Measurements from ENCODE around the gene SOCS2.

Gene SOCS2

DNA sequence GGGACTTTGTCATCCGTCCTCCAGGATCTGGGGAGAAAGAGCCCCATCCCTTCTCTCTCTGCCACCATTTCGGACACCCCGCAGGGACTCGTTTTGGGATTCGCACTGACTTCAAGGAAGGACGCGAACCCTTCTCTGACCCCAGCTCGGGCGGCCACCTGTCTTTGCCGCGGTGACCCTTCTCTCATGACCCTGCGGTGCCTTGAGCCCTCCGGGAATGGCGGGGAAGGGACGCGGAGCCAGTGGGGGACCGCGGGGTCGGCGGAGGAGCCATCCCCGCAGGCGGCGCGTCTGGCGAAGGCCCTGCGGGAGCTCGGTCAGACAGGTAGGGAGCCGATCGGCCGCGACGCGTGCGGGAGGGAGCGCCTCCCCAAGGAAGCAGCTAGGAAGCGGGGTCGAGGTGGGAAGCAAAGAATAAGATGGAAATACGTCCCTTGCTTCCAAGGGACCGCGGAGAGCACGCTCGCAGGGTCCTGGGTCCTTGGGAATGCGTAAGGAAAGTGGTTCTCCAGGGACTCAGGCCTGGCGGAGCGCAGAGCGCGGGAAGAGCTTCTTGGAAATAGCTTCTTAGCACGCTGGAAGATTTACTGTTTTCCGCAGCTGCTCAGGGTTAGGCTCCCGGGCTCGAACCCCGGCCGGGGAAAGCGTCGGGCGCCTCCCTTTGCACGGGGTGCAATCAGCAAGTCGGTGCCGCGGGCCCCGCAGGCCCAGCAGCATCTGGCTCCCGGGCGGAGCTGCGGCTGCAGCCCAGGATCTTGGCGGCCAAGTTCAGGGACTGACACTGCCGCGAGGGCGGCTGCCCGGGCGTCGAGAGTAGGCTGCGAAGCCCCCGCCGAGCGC lies 457 bp downstream of the SOCS2 start:
- in situ Hi-C loops (cut with HindIII; ENCODE audit: low sequenced_read_pairs), result no loop called here
- peak overlapping the region; percentile 64 for H3K4me3 ChIP-seq (ENCODE audit: low read depth, low read length)
- TF ChIP-seq, protein P1, sequence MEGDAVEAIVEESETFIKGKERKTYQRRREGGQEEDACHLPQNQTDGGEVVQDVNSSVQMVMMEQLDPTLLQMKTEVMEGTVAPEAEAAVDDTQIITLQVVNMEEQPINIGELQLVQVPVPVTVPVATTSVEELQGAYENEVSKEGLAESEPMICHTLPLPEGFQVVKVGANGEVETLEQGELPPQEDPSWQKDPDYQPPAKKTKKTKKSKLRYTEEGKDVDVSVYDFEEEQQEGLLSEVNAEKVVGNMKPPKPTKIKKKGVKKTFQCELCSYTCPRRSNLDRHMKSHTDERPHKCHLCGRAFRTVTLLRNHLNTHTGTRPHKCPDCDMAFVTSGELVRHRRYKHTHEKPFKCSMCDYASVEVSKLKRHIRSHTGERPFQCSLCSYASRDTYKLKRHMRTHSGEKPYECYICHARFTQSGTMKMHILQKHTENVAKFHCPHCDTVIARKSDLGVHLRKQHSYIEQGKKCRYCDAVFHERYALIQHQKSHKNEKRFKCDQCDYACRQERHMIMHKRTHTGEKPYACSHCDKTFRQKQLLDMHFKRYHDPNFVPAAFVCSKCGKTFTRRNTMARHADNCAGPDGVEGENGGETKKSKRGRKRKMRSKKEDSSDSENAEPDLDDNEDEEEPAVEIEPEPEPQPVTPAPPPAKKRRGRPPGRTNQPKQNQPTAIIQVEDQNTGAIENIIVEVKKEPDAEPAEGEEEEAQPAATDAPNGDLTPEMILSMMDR (IDR thresholded peaks at IDR 0.05; ENCODE audit: low read depth, low read length), result no peak
- DNase-seq (ENCODE audit: low read depth, low spot score), result peak; percentile 32

DNA sequence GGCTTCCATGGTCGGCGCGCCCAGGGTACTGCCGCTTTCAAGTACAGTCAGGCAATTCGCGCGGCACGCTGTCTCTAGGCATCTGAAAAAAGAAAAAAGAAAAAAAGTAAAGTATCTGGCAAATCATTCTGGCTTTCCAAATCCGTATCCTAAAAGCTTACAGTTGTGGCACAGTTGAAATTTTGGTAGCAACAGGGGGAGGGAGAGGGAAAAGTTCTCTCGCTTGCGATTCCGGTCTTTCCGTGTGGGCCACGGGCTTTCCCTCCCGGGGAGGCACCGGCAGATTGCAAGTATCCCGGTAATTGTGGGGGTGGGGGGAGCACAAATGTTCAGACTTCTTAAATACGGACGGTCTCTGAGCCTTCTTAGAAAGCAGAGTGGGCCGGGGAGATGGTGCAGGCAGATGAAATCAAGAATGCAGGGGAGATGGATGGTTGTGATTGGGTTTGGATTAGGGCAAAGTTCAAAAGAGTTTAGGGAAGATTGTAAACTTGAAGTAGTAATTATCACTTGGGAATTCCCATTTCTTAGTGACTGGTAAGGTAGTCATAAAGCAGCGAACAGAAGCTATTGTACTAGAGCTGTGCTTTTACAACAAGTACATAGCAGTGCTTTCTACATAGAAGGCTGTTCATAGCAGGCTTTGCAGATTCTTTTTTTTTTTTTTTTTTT lies 1.2 kb downstream of the SOCS2 start:
- TF ChIP-seq, protein P1 (IDR thresholded peaks at IDR 0.05; ENCODE audit: low read depth, low read length), result no peak
- peak; percentile 40 for DNase-seq (ENCODE audit: low read depth, low spot score)
- in situ Hi-C loops (cut with HindIII; ENCODE audit: low sequenced_read_pairs), result no loop called here
- H3K4me3 ChIP-seq (ENCODE audit: low read depth, low read length), result peak overlapping the region; percentile 64

GRCh38 chr12:93577222-93577621 lies 4.7 kb downstream of the SOCS2 start:
- TF ChIP-seq, protein P1 (IDR thresholded peaks at IDR 0.05; ENCODE audit: low read depth, low read length), result no peak
- in situ Hi-C loops (cut with HindIII; ENCODE audit: low sequenced_read_pairs), result no loop called here
- no peak for DNase-seq (ENCODE audit: low read depth, low spot score)
- H3K4me3 ChIP-seq (ENCODE audit: low read depth, low read length), result no peak overlapping the region

- in situ Hi-C loops (cut with HindIII; ENCODE audit: low sequenced_read_pairs), result no loop called here
- no peak for DNase-seq (ENCODE audit: low read depth, low spot score)
- H3K4me3 ChIP-seq (ENCODE audit: low read depth, low read length), result no peak overlapping the region
- TF ChIP-seq, protein P1 (IDR thresholded peaks at IDR 0.05; ENCODE audit: low read depth, low read length), result no peak
Measured at GRCh38 chr12:93578221-93578620, 5.7 kb downstream of the SOCS2 start.

GRCh38 chr12:93580682-93581081 lies 8.2 kb downstream of the SOCS2 start:
- TF ChIP-seq, protein P1 (IDR thresholded peaks at IDR 0.05; ENCODE audit: low read depth, low read length), result no peak
- in situ Hi-C loops (cut with HindIII; ENCODE audit: low sequenced_read_pairs), result no loop called here
- DNase-seq (ENCODE audit: low read depth, low spot score), result no peak

DNA sequence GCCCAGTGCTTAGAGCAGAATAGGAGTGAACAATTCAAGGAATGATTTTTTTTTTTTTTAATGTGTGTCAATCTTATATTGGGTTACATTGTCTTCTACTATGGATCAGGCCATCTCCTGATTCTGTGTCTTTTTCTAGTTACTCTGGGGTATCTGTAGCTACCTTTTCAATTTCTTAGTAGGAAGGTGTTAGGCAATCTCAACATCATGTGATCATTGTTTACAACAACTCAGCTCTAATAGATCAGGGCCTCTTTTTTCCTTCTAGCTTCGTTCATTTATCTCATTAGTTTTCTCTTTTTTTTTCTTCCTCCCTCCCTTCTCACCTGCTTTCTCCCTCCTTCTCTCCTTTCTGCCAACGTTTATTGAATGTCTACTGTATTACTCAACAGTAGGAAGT lies 8.9 kb downstream of the SOCS2 start:
- TF ChIP-seq, protein P1 (IDR thresholded peaks at IDR 0.05; ENCODE audit: low read depth, low read length), result no peak
- in situ Hi-C loops (cut with HindIII; ENCODE audit: low sequenced_read_pairs), result no loop called here
- H3K4me3 ChIP-seq (ENCODE audit: low read depth, low read length), result no peak overlapping the region
- no peak for DNase-seq (ENCODE audit: low read depth, low spot score)

More at GRCh38 chr12:93580682-93581081, 8.2 kb downstream of the SOCS2 start:
- H3K4me3 ChIP-seq (ENCODE audit: low read depth, low read length), result no peak overlapping the region

All from astrocyte of the spinal cord (primary cell).